Mesendoderm (in vitro differentiated cells): Measurements from ENCODE around the gene SLC16A2.

Source experiments
- DNase-seq: peaks from one replicate; pipeline ENCODE4 v3.0.0; 2013
- H2AK5ac ChIP-seq: 2 replicates; pipeline ENCODE4 v1.6.1; 2013; ENCODE audit warnings: low read length, inconsistent platforms
- H2BK120ac ChIP-seq: 2 replicates; pipeline ENCODE4 v1.6.1; 2013; ENCODE audit warnings: low read depth, mild to moderate bottlenecking, low read length, moderate library complexity, mixed read lengths
- H2BK15ac ChIP-seq: replicated peaks from 2 replicates; pipeline ENCODE4 v1.6.1; 2013; ENCODE audit warnings: low read depth, mild to moderate bottlenecking, moderate library complexity
- H2BK5ac ChIP-seq: 2 replicates; pipeline ENCODE4 v1.6.1; 2013; ENCODE audit warnings: low read length, inconsistent platforms
- H3K18ac ChIP-seq: 2 replicates; pipeline ENCODE4 v1.6.1; 2013; ENCODE audit warnings: mild to moderate bottlenecking, low read length, mixed read lengths
- H3K23ac ChIP-seq: one replicate; pipeline ENCODE4 v1.6.1; 2013; ENCODE audit warnings: low read length
- H3K27ac ChIP-seq: 2 replicates; pipeline ENCODE4 v1.5.1; 2013; ENCODE audit warnings: low read depth, mild to moderate bottlenecking, inconsistent platforms, low read length, moderate library complexity
- H3K27me3 ChIP-seq: 2 replicates; pipeline ENCODE4 v1.6.1; 2013; ENCODE audit warnings: low read length, control low read depth, mild to moderate bottlenecking, inconsistent platforms; ENCODE audit not compliant: insufficient read depth, poor library complexity
- H3K36me3 ChIP-seq: 2 replicates; pipeline ENCODE4 v1.6.1; 2013; ENCODE audit warnings: low read length, inconsistent platforms; ENCODE audit not compliant: control insufficient read depth, insufficient read depth
- H3K4ac ChIP-seq: one replicate; pipeline ENCODE4 v1.6.1; 2013; ENCODE audit warnings: low read depth, mild to moderate bottlenecking, low read length, moderate library complexity
- H3K4me1 ChIP-seq: 2 replicates; pipeline ENCODE4 v1.6.1; 2013; ENCODE audit warnings: low read depth, low read length, inconsistent platforms; ENCODE audit not compliant: control insufficient read depth
- H3K4me2 ChIP-seq: 2 replicates; pipeline ENCODE4 v1.6.1; 2013; ENCODE audit warnings: low read length
- H3K4me3 ChIP-seq: 2 replicates; pipeline ENCODE4 v1.5.1; 2013; ENCODE audit warnings: mild to moderate bottlenecking, low read length
- H3K56ac ChIP-seq: one replicate; pipeline ENCODE4 v1.6.1; 2013; ENCODE audit warnings: low read length
- H3K79me1 ChIP-seq: 2 replicates; pipeline ENCODE4 v1.6.1; 2013; ENCODE audit warnings: low read length, inconsistent platforms
- H3K79me2 ChIP-seq: 2 replicates; pipeline ENCODE4 v1.6.1; 2013; ENCODE audit warnings: mild to moderate bottlenecking, low read length; ENCODE audit not compliant: control insufficient read depth, insufficient read depth
- H3K9ac ChIP-seq: 2 replicates; pipeline ENCODE4 v1.6.1; 2013; ENCODE audit warnings: low read length, inconsistent platforms
- H4K5ac ChIP-seq: one replicate; pipeline ENCODE4 v1.6.1; 2013; ENCODE audit warnings: low read length
- H4K8ac ChIP-seq: one replicate; pipeline ENCODE4 v1.6.1; 2013; ENCODE audit warnings: low read depth, mild to moderate bottlenecking, control low read depth, low read length, moderate library complexity
- WGBS: extraction: QIAGEN DNeasy Blood & Tissue Kit; methylation state at CpG from one replicate; pipeline ENCODE4 v1.1.7; 2013; ENCODE audit warnings: low lambda C conversion rate, missing lambda C conversion rate; ENCODE audit not compliant: insufficient coverage; ENCODE audit errors: extremely low coverage; 5-methylcytosine and 5-hydroxymethylcytosine counted together

SLC16A2 gene

DNA sequence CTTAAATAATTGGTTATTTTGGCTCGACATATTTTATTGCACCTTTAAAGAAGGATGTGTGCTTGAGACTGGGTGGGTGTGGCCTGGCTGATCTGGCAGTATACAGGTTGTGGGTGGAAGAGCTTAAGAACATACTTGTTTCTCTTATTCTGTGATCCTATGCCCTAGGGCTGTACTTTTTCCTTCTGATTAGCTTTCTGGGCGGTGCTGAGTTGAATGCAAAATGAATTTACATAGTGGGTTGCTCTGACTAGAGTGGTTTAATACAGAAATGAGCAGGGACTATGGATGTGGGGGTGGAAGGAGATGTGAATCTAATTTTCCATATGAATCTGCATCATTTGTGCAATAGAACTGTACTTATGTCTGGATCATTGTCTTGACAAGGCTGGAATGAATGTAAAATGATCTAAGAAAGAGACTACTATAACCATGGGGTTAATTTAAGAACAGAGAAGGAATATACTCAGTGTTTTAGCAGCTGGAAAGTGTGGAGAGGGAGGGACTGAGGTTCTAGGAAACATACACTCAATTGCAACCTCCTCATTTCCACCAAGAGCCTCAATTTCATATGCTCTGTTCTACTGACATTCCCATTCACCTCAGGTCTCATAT lies 119.4 kb downstream of the SLC16A2 start:
- DNase-seq, result no peak
- WGBS, result no CpG with 5 or more reads among the region's 2 CpGs
- Histone ChIP-seq H3K56ac (no peak overlapping the region), H2BK15ac (no peak overlapping the region), H4K5ac (no peak overlapping the region), H3K4ac (no peak overlapping the region), H2AK5ac (no peak overlapping the region), H3K4me3 (no peak overlapping the region), H2BK120ac (no peak overlapping the region), H3K79me1 (no peaks in the 10 kb centered on the region), H3K4me1 (peaks cover 4% of the 10 kb centered on the region), H3K27ac (no peak overlapping the region), H3K4me2 (no peak overlapping the region), H3K23ac (no peak overlapping the region), H3K36me3 (no peaks in the 10 kb centered on the region), H4K8ac (no peak overlapping the region), H3K79me2 (no peaks in the 10 kb centered on the region), H2BK5ac (no peak overlapping the region), H3K18ac (no peak overlapping the region), H3K27me3 (no peaks in the 10 kb centered on the region), H3K9ac (no peak overlapping the region)

GRCh38 chrX:74545880-74546523 lies 124.7 kb downstream of the SLC16A2 start:
- Histone ChIP-seq H2AK5ac (no peak overlapping the region), H3K79me1 (no peaks in the 10 kb centered on the region), H3K18ac (no peak overlapping the region), H4K5ac (no peak overlapping the region), H3K27ac (no peak overlapping the region), H3K23ac (no peak overlapping the region), H3K4me1 (no peaks in the 10 kb centered on the region), H3K56ac (no peak overlapping the region), H2BK15ac (no peak overlapping the region), H3K4me3 (no peak overlapping the region), H3K4me2 (no peak overlapping the region), H2BK5ac (no peak overlapping the region), H3K27me3 (no peaks in the 10 kb centered on the region), H2BK120ac (no peak overlapping the region), H3K36me3 (no peaks in the 10 kb centered on the region), H3K4ac (no peak overlapping the region), H3K79me2 (no peaks in the 10 kb centered on the region), H3K9ac (no peak overlapping the region), H4K8ac (no peak overlapping the region)
- no peak for DNase-seq
- WGBS, result no CpG with 5 or more reads among the region's 1 CpG

GRCh38 chrX:74546984-74547383 lies 125.7 kb downstream of the SLC16A2 start:
- Histone ChIP-seq H3K4me2 (no peak overlapping the region), H3K23ac (no peak overlapping the region), H3K27me3 (no peaks in the 10 kb centered on the region), H4K8ac (no peak overlapping the region), H2AK5ac (no peak overlapping the region), H2BK15ac (no peak overlapping the region), H3K79me1 (no peaks in the 10 kb centered on the region), H3K36me3 (no peaks in the 10 kb centered on the region), H3K4ac (no peak overlapping the region), H2BK5ac (no peak overlapping the region), H3K79me2 (no peaks in the 10 kb centered on the region), H3K9ac (no peak overlapping the region), H4K5ac (no peak overlapping the region), H3K18ac (no peak overlapping the region), H2BK120ac (no peak overlapping the region), H3K4me3 (no peak overlapping the region), H3K27ac (no peak overlapping the region), H3K4me1 (no peaks in the 10 kb centered on the region), H3K56ac (no peak overlapping the region)
- no peak for DNase-seq
- no CpG with 5 or more reads among the region's 1 CpG for WGBS

DNA sequence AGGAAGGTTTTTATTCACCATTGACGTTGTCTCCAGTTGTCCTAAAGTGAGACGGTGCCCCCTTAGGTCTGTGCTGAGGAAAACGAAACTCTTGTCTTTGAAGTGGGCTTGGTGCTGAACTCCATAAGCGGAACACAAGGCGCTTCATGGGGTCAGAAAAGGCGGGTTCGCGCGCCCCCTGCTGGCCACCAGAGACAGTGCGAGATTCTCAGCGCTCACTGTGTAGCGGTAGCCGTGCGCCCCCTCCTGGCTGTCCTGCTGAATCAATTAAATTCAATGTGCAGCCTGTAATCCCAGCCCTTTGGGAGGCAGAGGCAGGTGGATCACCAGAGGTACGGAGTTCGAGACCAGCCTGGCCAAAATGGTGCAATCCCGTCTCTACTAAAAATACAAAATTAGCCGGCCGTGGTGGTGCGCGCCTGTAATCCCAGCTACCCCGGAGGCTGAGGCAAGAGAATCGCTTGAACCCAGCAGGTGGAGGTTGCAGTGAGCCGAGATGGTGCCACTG lies 129.1 kb downstream of the SLC16A2 start:
- DNase-seq, result peak; percentile 75

DNA sequence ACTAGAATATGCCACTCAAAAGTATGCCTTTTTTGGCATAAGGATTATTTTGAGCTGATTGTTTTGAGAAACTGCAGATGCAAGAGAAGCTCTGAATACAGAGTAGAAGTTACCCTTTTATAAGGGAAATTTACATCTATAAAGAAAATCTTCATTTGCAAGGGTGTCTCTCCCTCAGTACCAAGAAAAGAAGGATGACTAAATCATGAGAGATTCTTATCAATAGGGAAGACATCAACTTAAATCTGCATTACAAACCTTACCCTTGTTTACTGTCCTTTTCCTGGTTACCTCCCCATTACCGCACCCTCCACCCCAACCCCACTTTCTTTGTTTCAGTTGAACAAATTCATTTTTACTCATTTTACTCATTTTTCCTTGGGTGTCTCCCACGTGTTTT lies 130.6 kb downstream of the SLC16A2 start:
- Histone ChIP-seq H3K4me3 (no peak overlapping the region), H3K79me2 (no peaks in the 10 kb centered on the region), H2BK5ac (no peak overlapping the region), H2AK5ac (no peak overlapping the region), H3K79me1 (no peaks in the 10 kb centered on the region), H2BK15ac (no peak overlapping the region), H3K27ac (no peak overlapping the region), H3K27me3 (no peaks in the 10 kb centered on the region), H3K23ac (no peak overlapping the region), H3K4ac (no peak overlapping the region), H2BK120ac (no peak overlapping the region), H3K18ac (no peak overlapping the region), H4K8ac (no peak overlapping the region), H3K4me1 (no peaks in the 10 kb centered on the region), H3K56ac (no peak overlapping the region), H3K36me3 (no peaks in the 10 kb centered on the region), H3K9ac (no peak overlapping the region), H3K4me2 (no peak overlapping the region), H4K5ac (no peak overlapping the region)
- DNase-seq, result no peak
- WGBS, result no CpG with 5 or more reads among the region's 2 CpGs

More for the DNA sequence above, 129.1 kb downstream of the SLC16A2 start:
- H2BK15ac ChIP-seq, result no peak overlapping the region
- no peak overlapping the region for H3K9ac ChIP-seq
- H3K4me3 ChIP-seq, result no peak overlapping the region
- no peak overlapping the region for H4K5ac ChIP-seq
- no peak overlapping the region for H2AK5ac ChIP-seq
- no peak overlapping the region for H2BK120ac ChIP-seq
- WGBS, result no CpG with 5 or more reads among the region's 24 CpGs
- no peaks in the 10 kb centered on the region for H3K27me3 ChIP-seq
- no peak overlapping the region for H3K4ac ChIP-seq
- no peaks in the 10 kb centered on the region for H3K79me2 ChIP-seq
- H3K18ac ChIP-seq, result no peak overlapping the region
- H3K4me1 ChIP-seq, result no peaks in the 10 kb centered on the region
- H2BK5ac ChIP-seq, result no peak overlapping the region
- no peak overlapping the region for H3K23ac ChIP-seq
- H3K56ac ChIP-seq, result peak overlapping the region; percentile 25
- H4K8ac ChIP-seq, result no peak overlapping the region
- no peaks in the 10 kb centered on the region for H3K36me3 ChIP-seq
- H3K79me1 ChIP-seq, result no peaks in the 10 kb centered on the region
- no peak overlapping the region for H3K27ac ChIP-seq
- no peak overlapping the region for H3K4me2 ChIP-seq
